GM23338 (cell line): ENCODE data around the gene SLC37A2. TPM values are rescaled to one million over a fixed set of nuclear protein-coding genes. Genes with fewer than 3 reads are reported as not detected.

Experiments
- ATAC-seq: fragments of 200-7000 bp; cut with Tn5 transposase; 3 replicates; pipeline ENCODE4 v1.9.1; 2020
- DNase-seq: peaks from one replicate; pipeline ENCODE4 v3.0.0-alpha.2; 2015; ENCODE audit warnings: low spot score
- H2AFZ ChIP-seq: fragments of 200-600 bp; sonication (generic); 2 replicates; pipeline ENCODE4 v1.8.0; 2016; ENCODE audit warnings: antibody characterized with exemption, mild to moderate bottlenecking, moderate library complexity
- H3F3A ChIP-seq: fragments of 200-600 bp; sonication (generic); replicated peaks from 2 replicates; pipeline ENCODE4 v1.8.0; 2017; ENCODE audit warnings: antibody characterized with exemption, mixed run types, low read depth
- H3K27ac ChIP-seq: fragments of 200-600 bp; sonication (generic); 2 replicates; pipeline ENCODE4 v1.6.1; 2016; ENCODE audit warnings: low read depth
- H3K27me3 ChIP-seq: fragments of 200-600 bp; sonication (generic); 2 replicates; pipeline ENCODE4 v1.8.0; 2016; ENCODE audit warnings: mild to moderate bottlenecking, mixed run types, moderate library complexity; ENCODE audit not compliant: insufficient read depth
- H3K36me3 ChIP-seq: fragments of 200-600 bp; sonication (generic); 2 replicates; pipeline ENCODE4 v1.8.0; 2016; ENCODE audit warnings: mild to moderate bottlenecking; ENCODE audit not compliant: insufficient read depth
- H3K4me1 ChIP-seq: fragments of 200-600 bp; sonication (generic); 2 replicates; pipeline ENCODE4 v1.8.0; 2016; ENCODE audit warnings: mild to moderate bottlenecking, moderate library complexity; ENCODE audit not compliant: insufficient read depth
- H3K4me2 ChIP-seq: fragments of 200-600 bp; sonication (generic); 2 replicates; pipeline ENCODE4 v1.7.1; 2017; ENCODE audit warnings: mixed run types
- H3K4me3 ChIP-seq: fragments of 200-600 bp; sonication (generic); 2 replicates; pipeline ENCODE4 v1.6.1; 2016; ENCODE audit warnings: mixed run types
- H3K79me2 ChIP-seq: fragments of 200-600 bp; sonication (generic); replicated peaks from 2 replicates; pipeline ENCODE4 v1.8.0; 2017; ENCODE audit warnings: mild to moderate bottlenecking; ENCODE audit not compliant: insufficient read depth
- H3K9me2 ChIP-seq: fragments of 200-600 bp; sonication (generic); 2 replicates; pipeline ENCODE4 v1.8.0; 2017; ENCODE audit not compliant: insufficient read depth
- H4K20me1 ChIP-seq: fragments of 200-600 bp; sonication (generic); replicated peaks from 2 replicates; pipeline ENCODE4 v1.8.0; 2017; ENCODE audit warnings: mild to moderate bottlenecking; ENCODE audit not compliant: insufficient read depth
- H3K27ac Mint-ChIP-seq: 2 replicates; pipeline ENCODE4 v1.8.0; 2020; ENCODE audit warnings: inconsistent platforms, mild to moderate bottlenecking, moderate library complexity, mixed read lengths
- H3K27me3 Mint-ChIP-seq: 3 replicates; pipeline ENCODE4 v1.8.0; 2022; ENCODE audit warnings: low read depth, mild to moderate bottlenecking, moderate library complexity, mixed read lengths, inconsistent platforms; ENCODE audit not compliant: insufficient read depth, poor library complexity
- H3K36me3 Mint-ChIP-seq: 3 replicates; pipeline ENCODE4 v1.8.0; 2021; ENCODE audit warnings: low read depth, mild to moderate bottlenecking, inconsistent platforms, moderate library complexity, mixed read lengths
- H3K4me1 Mint-ChIP-seq: 3 replicates; pipeline ENCODE4 v1.8.0; 2020; ENCODE audit warnings: mild to moderate bottlenecking, inconsistent platforms, mixed read lengths
- H3K4me3 Mint-ChIP-seq: 3 replicates; pipeline ENCODE4 v1.8.0; 2021; ENCODE audit warnings: moderate library complexity, mild to moderate bottlenecking, inconsistent platforms, mixed read lengths
- H3K9me3 Mint-ChIP-seq: 3 replicates; pipeline ENCODE4 v1.8.0; 2020; ENCODE audit warnings: moderate library complexity, mild to moderate bottlenecking, inconsistent platforms, mixed read lengths
- CREB1 ChIP-seq: fragments of 250-450 bp; sonication (Bioruptor Pico); IDR thresholded peaks from 2 replicates; pipeline ENCODE4 v1.5.0; 2020; ENCODE audit warnings: low read depth, mild to moderate bottlenecking, moderate library complexity
- CTCF ChIP-seq, 2 experiments: fragments of 200-600 bp in 1 of 2; sonication (generic) in 1 of 2; conservative IDR thresholded peaks; 2 replicates each; pipeline versions ENCODE4 v1.5.1 to v1.6.1; 2016 to 2017; ENCODE audit warnings: antibody characterized with exemption in 2 of 2, low read depth in 2 of 2, mild to moderate bottlenecking in 2 of 2, moderate library complexity in 1 of 2
- ETS1 ChIP-seq: IDR thresholded peaks from 2 replicates; pipeline ENCODE4 v1.6.1; 2016; ENCODE audit warnings: antibody characterized with exemption
- EZH2 ChIP-seq: fragments of 200-600 bp; sonication (generic); IDR thresholded peaks from one replicate; pipeline ENCODE4 v1.8.0; 2017; ENCODE audit warnings: antibody characterized with exemption, mild to moderate bottlenecking, low read depth; ENCODE audit not compliant: unreplicated experiment
- EZH2phosphoT487 ChIP-seq: fragments of 200-600 bp; sonication (generic); IDR thresholded peaks from one replicate; pipeline ENCODE4 v1.8.1; 2018; ENCODE audit warnings: antibody characterized with exemption; ENCODE audit not compliant: unreplicated experiment
- JUNB ChIP-seq: IDR thresholded peaks from one replicate; pipeline ENCODE4 v1.6.1; 2016; ENCODE audit warnings: antibody characterized with exemption; ENCODE audit not compliant: unreplicated experiment
- NANOG ChIP-seq: IDR thresholded peaks from 2 replicates; pipeline ENCODE4 v1.6.1; 2016; ENCODE audit warnings: antibody characterized with exemption, borderline replicate concordance
- POLR2AphosphoS5 ChIP-seq: IDR thresholded peaks from 2 replicates; pipeline ENCODE4 v1.6.1; 2016; ENCODE audit warnings: antibody characterized with exemption, low read depth
- STAT1 ChIP-seq: IDR thresholded peaks from one replicate; pipeline ENCODE4 v1.6.1; 2016; ENCODE audit warnings: antibody characterized with exemption; ENCODE audit not compliant: unreplicated experiment
- ZNF114 ChIP-seq: fragments of 250-450 bp; sonication (Bioruptor Pico); IDR thresholded peaks from 2 replicates; pipeline ENCODE4 v1.5.0; 2020; ENCODE audit warnings: mild to moderate bottlenecking, moderate library complexity
- ZNF331 ChIP-seq: fragments of 250-450 bp; sonication (Bioruptor Pico); IDR thresholded peaks from 2 replicates; pipeline ENCODE4 v1.5.0; 2020; ENCODE audit warnings: low read depth, mild to moderate bottlenecking, moderate library complexity
- ZNF462 ChIP-seq: fragments of 250-450 bp; sonication (Bioruptor Pico); IDR thresholded peaks from 2 replicates; pipeline ENCODE4 v1.5.0; 2020; ENCODE audit warnings: mild to moderate bottlenecking, moderate library complexity
- polyA plus RNA-seq: library from polyadenylated mRNA; unstranded; fragments of >200 nt; fragmentation: Nextera tagmentation; extraction: Ambion mirVana; gene quantifications from 2 replicates; pipeline ENCODE4 v1.2.1, GENCODE V29; 2016
- total RNA-seq: library from RNA; depleted of rRNA; stranded (reverse); fragments of >200 nt; shearing (Covaris generic); gene quantifications from 2 replicates; pipeline ENCODE4 v1.2.3, GENCODE V29; 2014
- TF ChIP-seq, protein P1 (sequence below): IDR thresholded peaks from one replicate; pipeline ENCODE4 v1.6.1; 2018; ENCODE audit warnings: antibody characterized with exemption; ENCODE audit not compliant: unreplicated experiment

SLC37A2 gene
- total and polyA plus RNA-seq, 2 experiments from 2014 or later = 0.40 to 1.6 TPM

- H3K36me3 Mint-ChIP-seq = no peaks in the 10 kb centered on the region
- H3K4me2 ChIP-seq = no peak overlapping the region
- H3K4me1 Mint-ChIP-seq = no peaks in the 10 kb centered on the region; the same call in 2 of the 3 replicates
- H3K27ac Mint-ChIP-seq = no peak overlapping the region
- peak overlapping the region; percentile 88 for H2AFZ ChIP-seq
- H3K4me3 Mint-ChIP-seq = no peak overlapping the region
- no peaks in the 10 kb centered on the region for H3K27me3 Mint-ChIP-seq
- peaks cover 10% of the 10 kb centered on the region; the same call in 1 of the 2 replicates for H3K27me3 ChIP-seq
- no peaks in the 10 kb centered on the region for H3K36me3 ChIP-seq
- no peak for ATAC-seq
- TF ChIP-seq, protein P1, sequence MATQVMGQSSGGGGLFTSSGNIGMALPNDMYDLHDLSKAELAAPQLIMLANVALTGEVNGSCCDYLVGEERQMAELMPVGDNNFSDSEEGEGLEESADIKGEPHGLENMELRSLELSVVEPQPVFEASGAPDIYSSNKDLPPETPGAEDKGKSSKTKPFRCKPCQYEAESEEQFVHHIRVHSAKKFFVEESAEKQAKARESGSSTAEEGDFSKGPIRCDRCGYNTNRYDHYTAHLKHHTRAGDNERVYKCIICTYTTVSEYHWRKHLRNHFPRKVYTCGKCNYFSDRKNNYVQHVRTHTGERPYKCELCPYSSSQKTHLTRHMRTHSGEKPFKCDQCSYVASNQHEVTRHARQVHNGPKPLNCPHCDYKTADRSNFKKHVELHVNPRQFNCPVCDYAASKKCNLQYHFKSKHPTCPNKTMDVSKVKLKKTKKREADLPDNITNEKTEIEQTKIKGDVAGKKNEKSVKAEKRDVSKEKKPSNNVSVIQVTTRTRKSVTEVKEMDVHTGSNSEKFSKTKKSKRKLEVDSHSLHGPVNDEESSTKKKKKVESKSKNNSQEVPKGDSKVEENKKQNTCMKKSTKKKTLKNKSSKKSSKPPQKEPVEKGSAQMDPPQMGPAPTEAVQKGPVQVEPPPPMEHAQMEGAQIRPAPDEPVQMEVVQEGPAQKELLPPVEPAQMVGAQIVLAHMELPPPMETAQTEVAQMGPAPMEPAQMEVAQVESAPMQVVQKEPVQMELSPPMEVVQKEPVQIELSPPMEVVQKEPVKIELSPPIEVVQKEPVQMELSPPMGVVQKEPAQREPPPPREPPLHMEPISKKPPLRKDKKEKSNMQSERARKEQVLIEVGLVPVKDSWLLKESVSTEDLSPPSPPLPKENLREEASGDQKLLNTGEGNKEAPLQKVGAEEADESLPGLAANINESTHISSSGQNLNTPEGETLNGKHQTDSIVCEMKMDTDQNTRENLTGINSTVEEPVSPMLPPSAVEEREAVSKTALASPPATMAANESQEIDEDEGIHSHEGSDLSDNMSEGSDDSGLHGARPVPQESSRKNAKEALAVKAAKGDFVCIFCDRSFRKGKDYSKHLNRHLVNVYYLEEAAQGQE = no peak
- no peak for TF ChIP-seq NANOG
- TF ChIP-seq JUNB = no peak
- TF ChIP-seq POLR2AphosphoS5 = no peak
- TF ChIP-seq ETS1 = no peak
- TF ChIP-seq ZNF114 = no peak
- no peak for TF ChIP-seq STAT1
- TF ChIP-seq CREB1 (CRISPR knock-in tag) = no peak
- TF ChIP-seq CTCF (conservative IDR thresholded peaks at IDR 0.05; ENCODE audit: low read depth in 2 of 2) = no peak
- no peak for TF ChIP-seq ZNF331 (CRISPR knock-in tag)
- no peak for TF ChIP-seq EZH2phosphoT487
- no peak for TF ChIP-seq ZNF462 (CRISPR knock-in tag)
- no peak for TF ChIP-seq EZH2
- H3F3A ChIP-seq = no peaks in the 10 kb centered on the region
- no peak overlapping the region for H3K27ac ChIP-seq
- no peak overlapping the region for H3K4me3 ChIP-seq
- H3K9me2 ChIP-seq = peaks cover 12% of the 10 kb centered on the region; the same call in 1 of the 2 replicates
- H3K9me3 Mint-ChIP-seq = peaks cover 4% of the 10 kb centered on the region; the same call in 1 of the 3 replicates
- H3K4me1 ChIP-seq = no peaks in the 10 kb centered on the region
- no peaks in the 10 kb centered on the region for H4K20me1 ChIP-seq
- no peaks in the 10 kb centered on the region for H3K79me2 ChIP-seq
- no peak for DNase-seq
These were observed 60.3 kb downstream of the SLC37A2 start for GRCh38 chr11:125123194-125123946.
